ENCODE results near the gene VPS52.

The VPS52 gene

DNA sequence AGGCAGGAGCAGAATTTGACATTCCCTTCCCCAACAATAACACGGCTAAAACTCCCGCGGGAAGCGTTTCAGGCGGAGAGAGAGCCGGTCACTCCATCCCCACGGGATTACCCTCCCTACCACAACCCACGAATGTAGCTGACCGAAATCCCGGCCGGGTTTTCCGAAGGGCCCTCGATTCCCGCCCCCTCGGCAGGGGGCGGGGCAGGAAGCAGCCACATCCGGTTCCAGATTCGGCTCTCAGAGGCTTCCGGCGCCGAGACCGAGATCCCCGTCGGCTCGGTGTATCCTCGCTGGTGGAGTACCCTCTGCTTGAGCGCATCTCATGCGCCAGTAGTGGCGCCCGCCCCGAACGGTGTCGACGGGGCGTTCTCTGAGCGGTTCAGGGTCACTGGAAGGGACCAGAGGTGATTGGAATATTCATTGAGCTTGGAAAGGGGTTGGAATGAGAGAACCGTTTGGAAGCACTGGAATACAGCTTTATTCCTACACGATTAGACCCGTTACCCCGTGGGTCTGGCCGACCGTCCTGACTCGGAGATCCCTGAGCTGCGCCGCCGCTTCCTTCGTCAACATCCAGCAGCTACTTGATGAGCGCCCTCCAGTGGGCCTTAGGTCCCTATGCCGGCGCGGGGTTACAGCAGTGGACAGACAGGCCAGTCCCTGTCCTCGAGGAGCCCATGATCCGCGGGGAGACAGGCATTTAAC is 27.7 kb upstream of the VPS52 start:
- TF ChIP-seq, protein P1, sequence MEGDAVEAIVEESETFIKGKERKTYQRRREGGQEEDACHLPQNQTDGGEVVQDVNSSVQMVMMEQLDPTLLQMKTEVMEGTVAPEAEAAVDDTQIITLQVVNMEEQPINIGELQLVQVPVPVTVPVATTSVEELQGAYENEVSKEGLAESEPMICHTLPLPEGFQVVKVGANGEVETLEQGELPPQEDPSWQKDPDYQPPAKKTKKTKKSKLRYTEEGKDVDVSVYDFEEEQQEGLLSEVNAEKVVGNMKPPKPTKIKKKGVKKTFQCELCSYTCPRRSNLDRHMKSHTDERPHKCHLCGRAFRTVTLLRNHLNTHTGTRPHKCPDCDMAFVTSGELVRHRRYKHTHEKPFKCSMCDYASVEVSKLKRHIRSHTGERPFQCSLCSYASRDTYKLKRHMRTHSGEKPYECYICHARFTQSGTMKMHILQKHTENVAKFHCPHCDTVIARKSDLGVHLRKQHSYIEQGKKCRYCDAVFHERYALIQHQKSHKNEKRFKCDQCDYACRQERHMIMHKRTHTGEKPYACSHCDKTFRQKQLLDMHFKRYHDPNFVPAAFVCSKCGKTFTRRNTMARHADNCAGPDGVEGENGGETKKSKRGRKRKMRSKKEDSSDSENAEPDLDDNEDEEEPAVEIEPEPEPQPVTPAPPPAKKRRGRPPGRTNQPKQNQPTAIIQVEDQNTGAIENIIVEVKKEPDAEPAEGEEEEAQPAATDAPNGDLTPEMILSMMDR (conservative IDR thresholded peaks at IDR 0.05): peak; percentile 90
- TF ChIP-seq ZFX (IDR thresholded peaks at IDR 0.05): no peak
- H3K27ac ChIP-seq: peak overlapping the region; percentile 87

DNA sequence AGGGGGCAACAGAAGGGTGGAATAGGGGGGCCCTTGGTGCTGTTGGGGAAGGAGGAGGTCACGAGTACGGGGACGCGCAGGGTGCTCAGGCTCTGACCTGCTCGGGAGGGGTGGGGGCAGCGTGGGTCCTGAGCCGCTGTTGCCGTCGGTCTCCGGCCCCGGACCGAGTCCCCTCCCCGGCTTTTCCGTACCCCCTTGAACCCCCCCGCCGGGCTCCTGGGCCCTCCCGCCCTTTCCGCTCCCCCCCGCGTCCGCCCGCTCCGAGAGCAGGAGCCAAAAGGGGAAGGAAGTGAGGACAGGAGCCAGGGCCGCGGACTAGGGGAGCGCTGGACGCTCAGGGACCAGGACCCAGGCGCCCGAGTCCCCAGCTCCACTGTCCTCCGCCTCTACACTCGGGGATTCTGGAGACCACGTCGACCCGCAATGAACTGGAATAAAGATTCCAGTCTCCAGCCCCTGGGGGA is 27.1 kb upstream of the VPS52 start, which contains the start of gene RGL2:
RGL2 (minus strand) TSS at position 170 of the 464 bp plus-strand sequence. CDS start 332 bp downstream, outside the sequence.
- no peak for TF ChIP-seq ZFX (IDR thresholded peaks at IDR 0.05)
- TF ChIP-seq, protein P1 (conservative IDR thresholded peaks at IDR 0.05): no peak
- peak within 1 kb of the TSS; percentile 87 for H3K27ac ChIP-seq

DNA sequence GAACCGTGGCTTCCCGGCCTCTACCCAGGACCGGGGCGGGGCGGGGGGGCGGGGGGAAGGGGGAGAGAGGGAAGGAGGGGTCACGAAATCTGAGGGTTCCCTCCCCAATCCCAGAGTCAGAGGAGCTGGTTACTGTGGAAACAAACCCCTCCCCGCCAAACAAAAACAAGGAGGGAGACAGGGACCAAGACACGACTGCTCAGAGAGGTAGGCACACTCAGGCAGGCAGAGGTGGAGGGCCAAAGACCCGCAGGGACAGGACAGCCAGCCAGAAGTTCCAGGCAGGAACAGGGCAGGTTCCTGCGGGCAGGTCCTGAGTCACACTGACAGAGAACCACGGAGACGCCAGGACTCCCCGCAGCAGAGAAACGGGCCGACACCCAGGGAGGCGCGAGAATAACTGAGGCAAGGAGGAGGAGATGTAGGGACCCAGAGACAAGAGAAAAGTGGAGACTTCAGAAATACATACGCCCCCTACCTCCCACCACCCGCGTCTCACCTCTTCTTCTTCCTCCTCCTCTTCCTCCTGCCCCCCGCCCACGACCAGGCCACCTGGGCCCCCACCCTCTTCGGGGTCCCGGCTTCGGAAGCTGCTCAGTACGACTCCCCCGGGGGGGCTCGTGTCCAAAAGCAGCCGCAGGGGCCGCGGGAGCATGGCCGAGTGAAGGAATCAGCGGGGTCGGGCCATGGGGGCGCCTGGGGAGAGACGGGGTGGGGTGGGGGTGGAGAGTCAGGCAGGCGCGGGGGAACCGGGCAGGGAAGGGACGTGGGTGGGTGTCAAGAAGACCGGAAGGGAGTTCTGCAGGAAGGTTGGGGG is 26.5 kb upstream of the VPS52 start:
- H3K27ac ChIP-seq: peak overlapping the region; percentile 87
- TF ChIP-seq ZFX (IDR thresholded peaks at IDR 0.05): no peak; the same call in 1 of the 2 replicates
- TF ChIP-seq, protein P1 (conservative IDR thresholded peaks at IDR 0.05): no peak

DNA sequence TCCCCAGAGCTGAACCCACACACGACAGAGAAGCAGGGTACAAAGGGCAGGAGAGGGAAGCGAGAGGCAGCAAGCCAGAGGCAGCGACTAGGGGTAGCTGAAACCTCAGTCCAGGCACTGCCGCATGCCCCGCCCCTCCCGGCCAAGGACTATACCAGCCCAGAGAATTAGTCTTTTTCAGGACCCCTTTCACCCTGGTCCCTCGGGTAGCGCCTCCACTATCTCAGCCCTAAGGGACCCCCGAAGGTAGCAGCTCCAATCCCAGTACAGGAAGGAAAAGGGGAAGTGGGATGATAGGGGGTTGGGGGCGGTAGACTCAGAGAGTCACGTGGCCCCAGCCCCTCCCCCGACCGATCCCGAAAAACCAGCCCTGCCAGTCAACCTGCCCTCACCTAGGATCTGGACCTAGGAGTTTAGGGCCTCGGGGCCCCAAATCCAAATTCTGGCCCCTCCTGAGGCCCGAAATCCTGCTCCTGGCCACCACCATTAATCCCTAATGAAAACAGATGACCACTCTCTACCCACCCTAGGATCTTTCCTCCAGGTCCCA is 25.8 kb upstream of the VPS52 start:
- peak; percentile 44; the same call in 1 of the 2 replicates for TF ChIP-seq ZFX (IDR thresholded peaks at IDR 0.05)
- TF ChIP-seq, protein P1 (conservative IDR thresholded peaks at IDR 0.05): no peak
- peak overlapping the region; percentile 87 for H3K27ac ChIP-seq

DNA sequence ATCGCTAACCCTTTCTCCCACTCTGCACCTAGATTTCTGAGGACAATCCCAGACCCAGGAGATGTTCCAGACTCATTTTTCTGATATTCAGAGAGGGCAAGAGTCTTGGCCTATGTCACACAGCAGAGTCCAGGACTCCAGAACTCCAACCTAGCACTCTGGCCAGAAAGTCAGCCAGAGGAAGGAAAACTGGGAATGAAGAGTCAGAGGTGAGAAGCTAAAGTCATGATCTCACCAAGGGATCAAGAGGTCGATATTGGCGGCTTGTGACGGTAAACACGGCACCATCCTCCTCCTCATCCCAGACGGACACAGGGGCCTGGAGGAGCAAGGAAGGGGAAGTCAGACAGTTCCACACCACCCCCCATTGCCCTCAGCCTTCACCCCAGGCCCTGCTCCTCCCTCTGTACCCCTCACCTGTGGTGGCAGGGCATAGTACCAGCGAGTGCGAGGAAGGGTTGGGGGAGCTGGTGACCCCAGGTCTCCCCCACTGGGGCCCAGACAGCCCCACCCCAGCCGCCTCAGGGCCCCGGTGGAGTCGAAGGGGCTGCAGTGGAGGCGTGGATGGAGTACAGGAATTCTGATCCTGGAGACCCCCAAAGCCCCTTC is 25.2 kb upstream of the VPS52 start:
- TF ChIP-seq ZFX (IDR thresholded peaks at IDR 0.05): no peak
- TF ChIP-seq, protein P1 (conservative IDR thresholded peaks at IDR 0.05): no peak
- H3K27ac ChIP-seq: peak overlapping the region; percentile 87

DNA sequence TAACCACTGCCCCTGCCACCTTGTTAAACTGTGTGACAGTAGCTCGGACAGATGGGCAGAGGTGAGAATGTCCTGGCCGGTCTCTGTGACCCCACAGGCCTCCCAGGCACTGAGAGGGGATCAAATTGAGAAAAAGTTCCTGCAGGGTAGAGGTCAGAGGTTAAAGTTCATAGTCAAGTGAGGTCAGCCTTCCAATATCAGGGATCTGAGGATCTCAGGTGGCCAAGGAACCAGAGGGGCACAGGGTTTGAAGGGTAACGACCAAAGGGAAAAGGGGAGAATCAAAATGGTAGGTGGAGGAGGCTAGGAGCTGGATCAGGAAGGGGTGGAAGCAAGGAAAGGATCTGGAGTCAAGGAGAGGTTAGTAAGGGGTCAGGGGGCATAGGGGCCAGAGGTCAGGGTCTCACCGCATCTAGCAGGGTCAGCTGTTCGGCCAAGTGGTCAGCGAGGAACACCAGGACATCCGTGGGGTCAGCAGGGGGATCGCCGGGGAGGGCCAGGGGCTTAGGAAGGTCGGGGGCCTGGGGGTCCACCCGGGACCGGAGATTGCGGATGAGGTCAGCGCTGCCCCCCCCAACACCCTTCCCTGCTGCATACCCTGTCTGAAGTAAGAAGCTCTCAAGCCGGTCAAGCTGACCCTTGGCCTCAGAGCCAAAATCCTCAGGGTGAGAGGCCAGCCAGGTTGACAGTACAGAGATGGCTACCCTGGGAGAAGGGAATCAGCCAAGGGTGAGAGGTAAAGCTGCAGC is 24.1 kb upstream of the VPS52 start:
- no peak overlapping the region; the same call in 1 of the 2 replicates for H3K27ac ChIP-seq
- no peak for TF ChIP-seq ZFX (IDR thresholded peaks at IDR 0.05)
- TF ChIP-seq, protein P1 (conservative IDR thresholded peaks at IDR 0.05): no peak

All from C4-2B (cell line).